ENCODE results near the gene ALDH18A1. TPM values are rescaled to one million over a fixed set of nuclear protein-coding genes. Genes with fewer than 3 reads are reported as not detected.

The ALDH18A1 gene
- total RNA-seq, 1 experiment from 2014 or later: 105 TPM

- TF ChIP-seq E2F1 (CRISPR knock-in tag; IDR thresholded peaks at IDR 0.05) (no peak), KAT7 (CRISPR knock-in tag; IDR thresholded peaks at IDR 0.05; ENCODE audit: borderline replicate concordance) (no peak), FOXK1 (CRISPR knock-in tag; IDR thresholded peaks at IDR 0.05) (peak; percentile 81), ZNF317 (CRISPR knock-in tag; IDR thresholded peaks at IDR 0.05; ENCODE audit: borderline replicate concordance, low read depth) (no peak), ERG (CRISPR knock-in tag; IDR thresholded peaks at IDR 0.05) (no peak), ZNF512 (CRISPR knock-in tag; IDR thresholded peaks at IDR 0.05; ENCODE audit: borderline replicate concordance) (no peak), ZNF425 (CRISPR knock-in tag; conservative IDR thresholded peaks at IDR 0.05) (no peak), ZNF396 (CRISPR knock-in tag; IDR thresholded peaks at IDR 0.05; ENCODE audit: borderline replicate concordance) (no peak), ARID4B (CRISPR knock-in tag; IDR thresholded peaks at IDR 0.05; ENCODE audit: borderline replicate concordance) (peak; percentile 71), SOX15 (CRISPR knock-in tag; IDR thresholded peaks at IDR 0.05) (no peak)
Observed at GRCh38 chr10:95693668-95694534, 37.4 kb upstream of the ALDH18A1 start, which contains the start of gene TCTN3 (continued).

GRCh38 chr10:95693071-95693667 is 36.7 kb upstream of the ALDH18A1 start:
- DNase-seq (ENCODE audit: low spot score) (no peak), ATAC-seq (no peak)
- Mint-ChIP-seq H3K4me3 (peak overlapping the region; percentile 99), H3K4me1 (peaks cover 17% of the 10 kb centered on the region), H3K36me3 (peaks cover 43% of the 10 kb centered on the region), H3K27me3 (ENCODE audit: low read depth) (peaks cover 4% of the 10 kb centered on the region), H3K9me3 (peaks cover 13% of the 10 kb centered on the region), H3K27ac (peak overlapping the region; percentile 97)
- ChIA-PET POLR2A (interaction anchor here (0.9 to 1.4 kb wide), 3 partner anchors 147 to 171 kb away, joined by 3 to 7 read pairs (median 3); no protein-coding TSS in a partner anchor), CTCF (interaction anchor here (0.5 to 3.5 kb wide), 108 partner anchors 9 to 817 kb away, joined by 3 to 221 read pairs (median 4); partner anchors contain the start of genes ALDH18A1, CC2D2B, ENTPD1 and ZNF518A)
- TF ChIP-seq NR1H2 (CRISPR knock-in tag; IDR thresholded peaks at IDR 0.05): no peak
- TF ChIP-seq ZNF416 (CRISPR knock-in tag; IDR thresholded peaks at IDR 0.05): no peak
- TF ChIP-seq ZNF532 (CRISPR knock-in tag; IDR thresholded peaks at IDR 0.05; ENCODE audit: borderline replicate concordance): no peak
- no peak for TF ChIP-seq EMX1 (CRISPR knock-in tag; IDR thresholded peaks at IDR 0.05)
- no peak for TF ChIP-seq SMAD4 (CRISPR knock-in tag; IDR thresholded peaks at IDR 0.05)
- TF ChIP-seq E2F1 (CRISPR knock-in tag; IDR thresholded peaks at IDR 0.05): no peak
- no peak for TF ChIP-seq ETV6 (CRISPR knock-in tag; IDR thresholded peaks at IDR 0.05)

All from WTC11 (cell line).